ENCODE results near the gene OR9G4. TPM values are rescaled to one million over a fixed set of nuclear protein-coding genes. Genes with fewer than 3 reads are reported as not detected.

The OR9G4 gene
- total RNA-seq, 1 donor = not detected

DNA sequence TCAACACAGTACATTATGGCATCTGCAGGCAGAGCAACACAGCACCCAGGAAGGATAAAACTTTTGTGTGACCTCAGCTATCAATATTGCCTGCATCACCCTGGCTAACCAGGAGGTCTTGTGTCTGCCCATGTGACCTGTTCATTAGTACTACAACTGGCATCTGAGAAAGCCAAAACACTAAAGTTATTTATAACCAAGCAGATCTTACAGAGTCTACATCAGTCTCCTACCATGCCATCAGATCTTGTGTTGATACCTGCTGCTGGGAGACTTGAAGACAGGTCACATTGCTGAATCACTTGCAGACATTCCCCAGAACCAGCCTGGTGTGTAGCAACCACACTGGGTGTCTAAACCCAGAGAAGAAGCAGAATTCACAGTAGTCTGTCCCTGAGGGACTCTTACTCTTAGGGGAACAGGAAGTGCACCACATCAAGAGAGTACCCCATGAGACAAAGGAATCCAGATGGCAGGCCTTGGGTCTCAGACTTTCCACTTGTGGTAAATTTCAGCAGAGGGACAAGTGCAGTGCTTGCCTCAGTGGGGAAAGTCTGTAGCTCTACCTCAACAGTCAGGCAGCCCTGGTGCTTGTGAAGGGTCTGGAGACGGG is 42.6 kb downstream of the OR9G4 start:
- DNase-seq (ENCODE audit: low read depth) = no peak

DNA sequence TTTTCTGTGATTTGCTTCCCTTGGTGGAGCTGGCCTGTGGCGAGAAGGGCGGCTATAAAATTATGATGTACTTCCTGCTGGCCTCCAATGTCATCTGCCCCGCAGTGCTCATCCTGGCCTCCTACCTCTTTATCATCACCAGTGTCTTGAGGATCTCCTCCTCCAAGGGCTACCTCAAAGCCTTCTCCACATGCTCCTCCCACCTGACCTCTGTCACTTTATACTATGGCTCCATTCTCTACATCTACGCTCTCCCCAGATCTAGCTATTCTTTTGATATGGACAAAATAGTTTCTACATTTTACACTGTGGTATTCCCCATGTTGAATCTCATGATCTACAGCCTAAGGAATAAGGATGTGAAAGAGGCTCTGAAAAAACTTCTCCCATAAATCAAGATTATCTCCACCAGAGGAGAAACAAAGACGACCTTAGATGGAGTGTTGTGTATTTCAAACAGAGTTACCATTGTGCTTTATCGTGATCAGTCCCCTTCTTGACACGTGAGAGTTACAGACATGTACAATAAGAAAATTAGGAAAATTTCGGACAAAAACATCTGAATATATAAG is 47.5 kb downstream of the OR9G4 start:
- TF ChIP-seq, protein P1, sequence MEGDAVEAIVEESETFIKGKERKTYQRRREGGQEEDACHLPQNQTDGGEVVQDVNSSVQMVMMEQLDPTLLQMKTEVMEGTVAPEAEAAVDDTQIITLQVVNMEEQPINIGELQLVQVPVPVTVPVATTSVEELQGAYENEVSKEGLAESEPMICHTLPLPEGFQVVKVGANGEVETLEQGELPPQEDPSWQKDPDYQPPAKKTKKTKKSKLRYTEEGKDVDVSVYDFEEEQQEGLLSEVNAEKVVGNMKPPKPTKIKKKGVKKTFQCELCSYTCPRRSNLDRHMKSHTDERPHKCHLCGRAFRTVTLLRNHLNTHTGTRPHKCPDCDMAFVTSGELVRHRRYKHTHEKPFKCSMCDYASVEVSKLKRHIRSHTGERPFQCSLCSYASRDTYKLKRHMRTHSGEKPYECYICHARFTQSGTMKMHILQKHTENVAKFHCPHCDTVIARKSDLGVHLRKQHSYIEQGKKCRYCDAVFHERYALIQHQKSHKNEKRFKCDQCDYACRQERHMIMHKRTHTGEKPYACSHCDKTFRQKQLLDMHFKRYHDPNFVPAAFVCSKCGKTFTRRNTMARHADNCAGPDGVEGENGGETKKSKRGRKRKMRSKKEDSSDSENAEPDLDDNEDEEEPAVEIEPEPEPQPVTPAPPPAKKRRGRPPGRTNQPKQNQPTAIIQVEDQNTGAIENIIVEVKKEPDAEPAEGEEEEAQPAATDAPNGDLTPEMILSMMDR (IDR thresholded peaks at IDR 0.05; ENCODE audit: insufficient read depth, low read length) = no peak
- DNase-seq (ENCODE audit: low read depth) = no peak
- H3K4me3 ChIP-seq (ENCODE audit: low read depth, low read length) = no peak overlapping the region

More for the DNA sequence above, 42.6 kb downstream of the OR9G4 start:
- TF ChIP-seq, protein P1 (IDR thresholded peaks at IDR 0.05; ENCODE audit: insufficient read depth, low read length) = no peak
- no peak overlapping the region for H3K4me3 ChIP-seq (ENCODE audit: low read depth, low read length)

- TF ChIP-seq, protein P1 (IDR thresholded peaks at IDR 0.05; ENCODE audit: insufficient read depth, low read length) = no peak
- no peak for DNase-seq (ENCODE audit: low read depth)
- H3K4me3 ChIP-seq (ENCODE audit: low read depth, low read length) = no peak overlapping the region
Measured at GRCh38 chr11:56700242-56700913, 48.1 kb downstream of the OR9G4 start.

- no peak for DNase-seq (ENCODE audit: low read depth)
- TF ChIP-seq, protein P1 (IDR thresholded peaks at IDR 0.05; ENCODE audit: insufficient read depth, low read length) = no peak
- no peak within 1 kb of the TSS for H3K4me3 ChIP-seq (ENCODE audit: low read depth, low read length)
Measured at GRCh38 chr11:56698795-56699194, 49.7 kb downstream of the OR9G4 start, which contains the start of gene OR9G1. Gene OR9G1, plus strand, starts transcription at chr11:56699095. Its CDS starts 1,293 bp downstream, at chr11:56700388.

- no peak for DNase-seq (ENCODE audit: low read depth)
- TF ChIP-seq, protein P1 (IDR thresholded peaks at IDR 0.05; ENCODE audit: insufficient read depth, low read length) = no peak
- H3K4me3 ChIP-seq (ENCODE audit: low read depth, low read length) = no peak overlapping the region
Measured at GRCh38 chr11:56693428-56693827, 55.1 kb downstream of the OR9G4 start.

Small RNA genes within 50 kb of the gene (small RNA-seq; reads per million reads assigned to genes)
- gene AP001803.1 = not detected
- gene MIR6128 = not detected

Other genes starting within 250 kb of the OR9G4 start
- gene OR5M11, start 205.4 kb downstream of the OR9G4 start, total RNA-seq (ENCODE audit: low replicate concordance) = not detected in 2 replicates
- not detected in 2 replicates for gene OR5M10, start 171.0 kb downstream of the OR9G4 start, total RNA-seq (ENCODE audit: low replicate concordance)
- gene OR5M1, start 133.8 kb downstream of the OR9G4 start, total RNA-seq (ENCODE audit: low replicate concordance) = not detected in 2 replicates
- not detected in 2 replicates for gene OR5AP2, start 106.3 kb downstream of the OR9G4 start, total RNA-seq (ENCODE audit: low replicate concordance)
- not detected in 2 replicates for gene OR5AR1, start 85.0 kb downstream of the OR9G4 start, total RNA-seq (ENCODE audit: low replicate concordance)
- not detected in 2 replicates for gene OR9G1, start 49.6 kb downstream of the OR9G4 start, total RNA-seq (ENCODE audit: low replicate concordance)
- not detected in 2 replicates for gene OR5AK2, start 240.2 kb upstream of the OR9G4 start, total RNA-seq (ENCODE audit: low replicate concordance)

Data from fibroblast of the aortic adventitia (primary cell).